Caco-2 (cell line): Measurements from ENCODE around the gene ANKLE1. TPM values are rescaled to one million over a fixed set of nuclear protein-coding genes. Genes with fewer than 3 reads are reported as not detected.

Source experiments
- BruUV-seq: library from RNA; stranded (reverse); fragments of 400-500 nt; replicated peaks from 2 replicates; lab custom pipeline; 2021; lab: Mats Ljungman, UMichigan
- CTCF ChIA-PET: fragments of 300-600 bp; sonication (Branson Sonifier 250); formaldehyde crosslinking; loops from one replicate; lab custom pipeline; 2022; ENCODE audit warnings: antibody characterized with exemption; lab: Charles Lee
- POLR2A ChIA-PET: fragments of 300-600 bp; sonication (Branson Sonifier 250); formaldehyde crosslinking; loops from one replicate; lab custom pipeline; 2022; ENCODE audit warnings: antibody characterized with exemption; lab: Charles Lee
- DNase-seq, 2 experiments: peaks; one replicate each; pipeline versions ENCODE4 v3.0.0 to v3.0.0-alpha.2; 2020 to 2022
- H3K27me3 ChIP-seq: replicated peaks from 2 replicates; pipeline ENCODE4 v1.6.0; 2011; ENCODE audit warnings: low read length; ENCODE audit not compliant: control insufficient read depth, insufficient read depth
- H3K36me3 ChIP-seq: 2 replicates; pipeline ENCODE4 v1.5.1; 2011; ENCODE audit warnings: low read length; ENCODE audit not compliant: control insufficient read depth, insufficient read depth
- H3K4me1 ChIP-seq: fragments of 250-450 bp; sonication (Bioruptor Pico); 2 replicates; pipeline ENCODE4 v1.5.1; 2020; ENCODE audit warnings: mild to moderate bottlenecking
- H3K4me3 ChIP-seq: 2 replicates; pipeline ENCODE4 v1.5.1; 2011; ENCODE audit warnings: low read depth, mild to moderate bottlenecking, control low read depth, low read length
- H3K9me3 ChIP-seq: fragments of 250-450 bp; sonication (Bioruptor Pico); 2 replicates; pipeline ENCODE4 v1.5.1; 2020; ENCODE audit warnings: mild to moderate bottlenecking, moderate library complexity
- H3K27ac Mint-ChIP-seq: one replicate; pipeline ENCODE4 v1.8.0; 2022; ENCODE audit warnings: mixed read lengths; ENCODE audit not compliant: unreplicated experiment
- H3K27me3 Mint-ChIP-seq: one replicate; pipeline ENCODE4 v1.8.0; 2022; ENCODE audit warnings: mixed read lengths; ENCODE audit not compliant: insufficient read depth, unreplicated experiment
- H3K36me3 Mint-ChIP-seq: one replicate; pipeline ENCODE4 v1.8.0; 2022; ENCODE audit warnings: mild to moderate bottlenecking, mixed read lengths; ENCODE audit not compliant: insufficient read depth, unreplicated experiment
- H3K4me1 Mint-ChIP-seq: one replicate; pipeline ENCODE4 v1.8.0; 2022; ENCODE audit warnings: low read depth, mixed read lengths; ENCODE audit not compliant: unreplicated experiment
- H3K4me3 Mint-ChIP-seq: one replicate; pipeline ENCODE4 v1.8.0; 2022; ENCODE audit warnings: mild to moderate bottlenecking, moderate library complexity, mixed read lengths; ENCODE audit not compliant: unreplicated experiment
- H3K9me3 Mint-ChIP-seq: one replicate; pipeline ENCODE4 v1.8.0; 2022; ENCODE audit warnings: mixed read lengths; ENCODE audit not compliant: unreplicated experiment
- CTCF ChIP-seq, 2 experiments: fragments of 200-600 bp in 1 of 2; IDR thresholded peaks; 1 replicate in 1 of 2; 2 replicates in 1 of 2; pipeline versions ENCODE4 v1.5.1 to v1.8.0; 2011 to 2022; ENCODE audit warnings: antibody characterized with exemption in 1 of 2, control low read depth in 1 of 2, inconsistent platforms in 1 of 2, low read depth in 1 of 2, low read length in 1 of 2, mild to moderate bottlenecking in 1 of 2, moderate library complexity in 1 of 2; ENCODE audit not compliant: insufficient read depth in 1 of 2, severe bottlenecking in 1 of 2, unreplicated experiment in 1 of 2
- intact Hi-C: fragments of 100-400 bp; cut with micrococcal nuclease; formaldehyde crosslinking; loops from one replicate; pipeline ENCODE4 v1.10.0; 2022; ENCODE audit not compliant: unreplicated experiment
- total RNA-seq: library from RNA; stranded (reverse); gene quantifications from 2 replicates; pipeline ENCODE4 v1.2.3, GENCODE V29; 2022

ANKLE1 gene
- total RNA-seq, 1 experiment from 2014 or later: 14.3 TPM

- H3K27me3 ChIP-seq: no peaks in the 10 kb centered on the region
- H3K4me3 ChIP-seq: peak within 1 kb of the TSS; percentile 78
- Mint-ChIP-seq H3K27me3 (no peaks in the 10 kb centered on the region), H3K36me3 (peaks cover 54% of the 10 kb centered on the region), H3K4me3 (peak within 1 kb of the TSS; percentile 94), H3K9me3 (no peaks in the 10 kb centered on the region), H3K27ac (peak within 1 kb of the TSS; percentile 92), H3K4me1 (peaks cover 29% of the 10 kb centered on the region)
- CTCF ChIA-PET: interaction anchor here (0.7 kb wide), 1 partner anchor 210 kb away, joined by 4 read pairs; no protein-coding TSS in a partner anchor
- H3K36me3 ChIP-seq: no peaks in the 10 kb centered on the region
- no TSS peak for BruUV-seq
- POLR2A ChIA-PET: interaction anchor here (1.9 kb wide), 2 partner anchors 19 to 21 kb away, joined by 8 to 15 read pairs; partner anchors contain the start of genes BABAM1 and OCEL1
- TF ChIP-seq CTCF (IDR thresholded peaks at IDR 0.05; ENCODE audit: insufficient read depth in 1 of 2, low read depth in 1 of 2, low read length in 1 of 2, severe bottlenecking in 1 of 2, unreplicated experiment in 1 of 2): no peak
- no peak for DNase-seq
- intact Hi-C loops: loop anchor here (5.0 kb wide), 1 partner anchor 37 kb away; the partner anchor contains the start of gene ANKLE1
- no peaks in the 10 kb centered on the region for H3K9me3 ChIP-seq
- peaks cover 62% of the 10 kb centered on the region for H3K4me1 ChIP-seq
Observed at GRCh38 chr19:17245535-17245984, 36.1 kb upstream of the ANKLE1 start, which contains the start of gene NR2F6. Gene NR2F6 (minus strand): TSS chr19:17245919. CDS start chr19:17245220, 699 bp downstream.

GRCh38 chr19:17246681-17247425 is 34.8 kb upstream of the ANKLE1 start:
- Mint-ChIP-seq H3K27ac (peak overlapping the region; percentile 92), H3K27me3 (no peaks in the 10 kb centered on the region), H3K36me3 (peaks cover 41% of the 10 kb centered on the region), H3K9me3 (no peaks in the 10 kb centered on the region), H3K4me3 (peak overlapping the region; percentile 94), H3K4me1 (peaks cover 23% of the 10 kb centered on the region)
- H3K4me3 ChIP-seq: peak overlapping the region; percentile 31
- H3K27me3 ChIP-seq: no peaks in the 10 kb centered on the region
- BruUV-seq: no TSS peak
- POLR2A ChIA-PET: interaction anchor here (0.6 to 1.9 kb wide), 4 partner anchors 20 to 58 kb away, joined by 3 to 15 read pairs (median 6); partner anchors contain the start of genes BABAM1 and OCEL1
- DNase-seq: peak; percentile 91 to 94
- TF ChIP-seq CTCF (IDR thresholded peaks at IDR 0.05; ENCODE audit: insufficient read depth in 1 of 2, low read depth in 1 of 2, low read length in 1 of 2, severe bottlenecking in 1 of 2, unreplicated experiment in 1 of 2): no peak
- H3K9me3 ChIP-seq: no peaks in the 10 kb centered on the region
- H3K36me3 ChIP-seq: no peaks in the 10 kb centered on the region
- peaks cover 49% of the 10 kb centered on the region for H3K4me1 ChIP-seq
- CTCF ChIA-PET: interaction anchor here (0.5 to 1.0 kb wide), 6 partner anchors 8 to 220 kb away, joined by 3 to 4 read pairs (median 3); partner anchors contain the start of genes ANKLE1 and USE1
- intact Hi-C loops: loop anchor here (1.0 to 5.0 kb wide), 3 partner anchors 14 to 35 kb away; partner anchors contain the start of genes ANKLE1 and OCEL1
